ENCODE results near the gene CALCOCO2. TPM values are rescaled to one million over a fixed set of nuclear protein-coding genes. Genes with fewer than 3 reads are reported as not detected.

Gene CALCOCO2, protein sequence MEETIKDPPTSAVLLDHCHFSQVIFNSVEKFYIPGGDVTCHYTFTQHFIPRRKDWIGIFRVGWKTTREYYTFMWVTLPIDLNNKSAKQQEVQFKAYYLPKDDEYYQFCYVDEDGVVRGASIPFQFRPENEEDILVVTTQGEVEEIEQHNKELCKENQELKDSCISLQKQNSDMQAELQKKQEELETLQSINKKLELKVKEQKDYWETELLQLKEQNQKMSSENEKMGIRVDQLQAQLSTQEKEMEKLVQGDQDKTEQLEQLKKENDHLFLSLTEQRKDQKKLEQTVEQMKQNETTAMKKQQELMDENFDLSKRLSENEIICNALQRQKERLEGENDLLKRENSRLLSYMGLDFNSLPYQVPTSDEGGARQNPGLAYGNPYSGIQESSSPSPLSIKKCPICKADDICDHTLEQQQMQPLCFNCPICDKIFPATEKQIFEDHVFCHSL
- 100 to 1,000 TPM; 113 to 167 (median 136) TPM for total RNA-seq
- polyA plus RNA-seq, result 10 to 100 TPM; 30.1 to 45.7 (median 31.7) TPM
- long read RNA-seq, donor 1, transcript CALCOCO2-201 (13 exons, 3,682 nt), result major isoform, 21 of 23 reads
- long read RNA-seq, donor 1, partial matches to known transcripts, result 0 of 23 reads
- long read RNA-seq, donor 1, other reads (novel, unspliced or antisense), result 0 of 23 reads
- long read RNA-seq, donor 2, transcript CALCOCO2-201 (13 exons, 3,682 nt), result major isoform, 10 of 14 reads
- long read RNA-seq, donor 2, partial matches to known transcripts, result 0 of 14 reads
- long read RNA-seq, donor 2, other reads (novel, unspliced or antisense), result 0 of 14 reads

DNA sequence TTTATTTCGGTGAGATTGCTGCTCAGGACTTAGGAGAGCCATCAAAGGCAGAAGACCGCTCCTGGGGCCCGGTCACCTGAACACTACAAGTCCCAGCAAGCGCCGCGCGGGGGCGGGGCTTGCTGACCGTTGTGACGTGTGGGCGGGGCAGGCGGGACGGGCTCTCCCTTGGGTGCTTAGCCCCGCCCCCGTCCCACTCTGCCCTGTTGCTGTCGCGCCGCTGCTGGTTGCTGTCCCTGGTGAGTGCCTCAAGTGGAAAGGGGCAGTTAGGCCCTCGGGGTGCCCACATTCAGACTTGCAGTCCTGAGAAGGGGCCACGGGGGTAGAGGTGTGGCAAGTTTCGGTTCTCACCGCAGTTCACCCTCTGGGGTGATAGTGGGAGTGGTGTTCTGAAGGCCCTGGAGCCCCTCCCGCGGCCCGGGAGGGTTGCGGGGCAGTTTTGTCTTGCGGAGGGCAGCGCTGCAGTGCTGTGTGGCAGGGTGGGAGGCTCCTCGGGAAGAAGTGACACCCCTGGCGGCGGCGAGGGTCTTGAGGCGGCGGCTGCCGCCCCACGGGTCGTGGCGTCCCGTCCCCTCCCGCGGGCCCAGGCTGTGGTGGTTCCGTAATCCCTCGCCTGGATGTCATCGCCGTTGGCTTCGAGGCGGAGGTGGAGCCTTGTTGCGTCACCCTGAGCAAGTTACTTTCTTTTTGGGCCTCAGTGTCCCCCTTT is at the start of gene CALCOCO2:
TSS of gene CALCOCO2 (plus strand) at position 196 of the 709 bp plus-strand sequence. CDS start 10,673 bp downstream, outside the sequence.
- WGBS, 5 donors, result 0 to 1% (median 0%) methylated on average over 27 to 48 of the region's 48 CpGs
- Histone ChIP-seq H3K27ac (peak within 1 kb of the TSS; percentile 79 to 100 (median 96)), H3K9me3 (no peaks in the 10 kb centered on the region), H3K4me3 (peak within 1 kb of the TSS; percentile 58 to 95 (median 71)), H3K36me3 (peaks cover 0 to 12% (median 0%) of the 10 kb centered on the region in 6 donors), H3K27me3 (replicated peaks in 1 of 7) (no peaks in the 10 kb centered on the region), H3K4me1 (peaks cover 27 to 54% (median 52%) of the 10 kb centered on the region in 6 donors)
- intact Hi-C loops (cut with DNase I; ENCODE audit: low total_unique reads), result no loop called here
- DNase-seq, result peak; percentile 98
- TF ChIP-seq POLR2AphosphoS5 (IDR thresholded peaks at IDR 0.05) (peak; percentile 94 to 97 (median 96)), CTCF (IDR thresholded peaks at IDR 0.05 in 8 of 11, conservative IDR thresholded peaks at IDR 0.05 in 3 of 11) (peak in 4 of 11 experiments; percentile 7 to 34 (median 24)), POLR2A (IDR thresholded peaks at IDR 0.05) (peak in 2 of 3 donors; percentile 45 to 73)

- no peak for DNase-seq
- Histone ChIP-seq H3K27me3 (replicated peaks in 1 of 7) (peaks cover 0 to 78% (median 5%) of the 10 kb centered on the region in 7 donors), H3K9me3 (no peaks in the 10 kb centered on the region), H3K4me3 (no peak overlapping the region), H3K36me3 (no peaks in the 10 kb centered on the region), H3K4me1 (peaks cover 0 to 14% (median 2%) of the 10 kb centered on the region in 6 donors), H3K27ac (no peak overlapping the region)
- intact Hi-C loops (cut with DNase I; ENCODE audit: low total_unique reads), result no loop called here
- WGBS, 5 donors, result 75 to 86% (median 79%) methylated on average over 7 of the region's 7 CpGs
- no peak for TF ChIP-seq POLR2AphosphoS5 (IDR thresholded peaks at IDR 0.05)
- TF ChIP-seq POLR2A (IDR thresholded peaks at IDR 0.05), result no peak
- TF ChIP-seq CTCF (IDR thresholded peaks at IDR 0.05 in 8 of 11, conservative IDR thresholded peaks at IDR 0.05 in 3 of 11), result no peak
Measured at GRCh38 chr17:48787828-48788227, 43.0 kb upstream of the CALCOCO2 start.

GRCh38 chr17:48790607-48791127 is 40.2 kb upstream of the CALCOCO2 start:
- TF ChIP-seq CTCF (IDR thresholded peaks at IDR 0.05 in 8 of 11, conservative IDR thresholded peaks at IDR 0.05 in 3 of 11) (no peak), POLR2AphosphoS5 (IDR thresholded peaks at IDR 0.05) (no peak), POLR2A (IDR thresholded peaks at IDR 0.05) (no peak)
- Histone ChIP-seq H3K27ac (no peak overlapping the region), H3K27me3 (replicated peaks in 1 of 7) (peaks cover 0 to 96% (median 5%) of the 10 kb centered on the region in 7 donors), H3K36me3 (no peaks in the 10 kb centered on the region), H3K4me1 (peaks cover 0 to 14% (median 2%) of the 10 kb centered on the region in 6 donors), H3K9me3 (no peaks in the 10 kb centered on the region), H3K4me3 (no peak overlapping the region)
- no peak for DNase-seq
- intact Hi-C loops (cut with DNase I; ENCODE audit: low total_unique reads), result loop anchor here (2.0 to 5.0 kb wide), 2 partner anchors 66 to 118 kb away; no protein-coding TSS in a partner anchor
- 33 to 42% (median 37%) methylated on average over 7 to 9 of the region's 9 CpGs for WGBS, 5 donors
